ENCODE results near the gene XYLT2.

- TF ChIP-seq EZH2 (IDR thresholded peaks at IDR 0.05; ENCODE audit: borderline replicate concordance) (no peak), CTCF (IDR thresholded peaks at IDR 0.05; ENCODE audit: poor library complexity) (no peak)
Observed at GRCh38 chr17:50372758-50373556, 27.0 kb downstream of the XYLT2 start, which contains the start of the genes EME1 and MRPL27.
